SK-N-SH (cell line): ENCODE results near the gene DHPS. TPM values are rescaled to one million over a fixed set of nuclear protein-coding genes. Genes with fewer than 3 reads are reported as not detected.
"Not testable (repeated sequence)": the region's sequence is repeated elsewhere in the genome, so short reads cannot be mapped to it uniquely, and the experiment has no call there.

ENCODE experiments used
- CTCF ChIA-PET: fragments of 300-600, 350-600 bp; formaldehyde crosslinking; extraction: SDS; loops from one replicate; lab custom pipeline; 2021; lab: Yijun Ruan, JAX
- POLR2A ChIA-PET: fragments of 350-600 bp; sonication (Branson Sonifier 250); formaldehyde crosslinking; extraction: SDS; loops from one replicate; lab custom pipeline; 2020; ENCODE audit warnings: antibody characterized with exemption, inconsistent platforms; lab: Yijun Ruan, JAX
- DNase-seq: peaks from one replicate; pipeline ENCODE4 v3.0.0; 2012
- H2AFZ ChIP-seq: fragments of 200-600 bp; sonication (generic); 2 replicates; pipeline ENCODE4 v1.8.1; 2016; ENCODE audit warnings: antibody characterized with exemption, mild to moderate bottlenecking, low read depth
- H3F3A ChIP-seq: fragments of 200-600 bp; sonication (generic); replicated peaks from 2 replicates; pipeline ENCODE3; 2016; ENCODE audit warnings: antibody characterized with exemption, mild to moderate bottlenecking; ENCODE audit not compliant: insufficient read depth
- H3K27ac ChIP-seq, 2 experiments: fragments of 200-500 bp in 1 of 2; fragments of 200-600 bp in 1 of 2; sonication (Bioruptor generic) in 1 of 2; sonication (generic), shearing (Covaris generic) in 1 of 2; 2 replicates each; pipeline versions ENCODE4 v1.5.1 to v1.6.1; 2014 to 2016; ENCODE audit warnings: low read depth in 2 of 2, inconsistent platforms in 1 of 2, low read length in 1 of 2, mild to moderate bottlenecking in 1 of 2, mixed read lengths in 1 of 2
- H3K27me3 ChIP-seq: fragments of 200-600 bp; sonication (generic), shearing (Covaris generic); 2 replicates; pipeline ENCODE4 v1.6.1; 2016; ENCODE audit warnings: mixed run types; ENCODE audit not compliant: insufficient read depth
- H3K36me3 ChIP-seq, 2 experiments: fragments of 200-500 bp in 1 of 2; fragments of 200-600 bp in 1 of 2; sonication (Bioruptor generic) in 1 of 2; sonication (generic) in 1 of 2; replicated peaks in 1 of 2; 2 replicates each; pipeline versions ENCODE3 to v1.5.1; 2014 to 2016; ENCODE audit warnings: low read length in 1 of 2, mild to moderate bottlenecking in 1 of 2; ENCODE audit not compliant: insufficient read depth in 2 of 2, control insufficient read depth in 1 of 2
- H3K4me1 ChIP-seq, 2 experiments: fragments of 200-500 bp in 1 of 2; fragments of 200-600 bp in 1 of 2; sonication (Bioruptor generic) in 1 of 2; sonication (generic), shearing (Covaris generic) in 1 of 2; 2 replicates each; pipeline versions ENCODE4 v1.5.1 to v1.6.1; 2014 to 2016; ENCODE audit warnings: low read depth in 1 of 2, low read length in 1 of 2, mixed run types in 1 of 2; ENCODE audit not compliant: insufficient read depth in 2 of 2, control insufficient read depth in 1 of 2
- H3K4me2 ChIP-seq: fragments of 200-600 bp; sonication (generic), shearing (Covaris generic); 2 replicates; pipeline ENCODE4 v1.6.1; 2017; ENCODE audit warnings: mixed run types
- H3K4me3 ChIP-seq, 2 experiments: fragments of 200-500 bp in 1 of 2; fragments of 200-600 bp in 1 of 2; sonication (Bioruptor generic) in 1 of 2; sonication (generic), shearing (Covaris generic) in 1 of 2; 2 replicates each; pipeline versions ENCODE4 v1.5.1 to v1.8.1; 2014 to 2016; ENCODE audit warnings: low read depth in 2 of 2, inconsistent platforms in 1 of 2, low read length in 1 of 2, mild to moderate bottlenecking in 1 of 2, mixed read lengths in 1 of 2, moderate library complexity in 1 of 2
- H3K79me2 ChIP-seq: fragments of 200-600 bp; sonication (generic); 2 replicates; pipeline ENCODE4 v1.8.1; 2017; ENCODE audit warnings: mild to moderate bottlenecking; ENCODE audit not compliant: insufficient read depth
- H3K9ac ChIP-seq: fragments of 200-600 bp; sonication (generic); 2 replicates; pipeline ENCODE4 v1.6.1; 2017; ENCODE audit warnings: mixed run types
- H3K9me2 ChIP-seq: fragments of 200-600 bp; sonication (generic); 2 replicates; pipeline ENCODE4 v1.6.1; 2017; ENCODE audit warnings: mixed run types
- H3K9me3 ChIP-seq: fragments of 200-600 bp; sonication (generic); 2 replicates; pipeline ENCODE4 v1.6.1; 2017; ENCODE audit warnings: mixed run types, mild to moderate bottlenecking, moderate library complexity
- H4K20me1 ChIP-seq: fragments of 200-600 bp; sonication (generic); 2 replicates; pipeline ENCODE4 v1.6.1; 2017; ENCODE audit warnings: mild to moderate bottlenecking, mixed run types; ENCODE audit not compliant: insufficient read depth
- ELF1 ChIP-seq: IDR thresholded peaks from 2 replicates; pipeline ENCODE4 v1.4.0; 2012
- EZH2phosphoT487 ChIP-seq: fragments of 200-600 bp; sonication (generic); IDR thresholded peaks from 2 replicates; pipeline ENCODE4 v1.6.1; 2017; ENCODE audit warnings: low read depth, mixed run types, mild to moderate bottlenecking, antibody characterized with exemption, moderate library complexity, borderline replicate concordance
- FOXJ3 ChIP-seq: sonication (generic); formaldehyde crosslinking; IDR thresholded peaks from 2 replicates; pipeline ENCODE4 v1.5.1; 2020; ENCODE audit warnings: mild to moderate bottlenecking, missing genetic modification reagents
- FOXM1 ChIP-seq: IDR thresholded peaks from 2 replicates; pipeline ENCODE4 v1.4.0; 2012; ENCODE audit warnings: low read depth, mild to moderate bottlenecking
- JUND ChIP-seq: IDR thresholded peaks from 2 replicates; pipeline ENCODE4 v1.4.0; 2012
- MEF2A ChIP-seq: IDR thresholded peaks from 2 replicates; pipeline ENCODE4 v1.4.0; 2012; ENCODE audit warnings: low read depth, borderline replicate concordance
- NFIC ChIP-seq: IDR thresholded peaks from 2 replicates; pipeline ENCODE4 v1.4.0; 2012; ENCODE audit warnings: borderline replicate concordance
- SIN3A ChIP-seq: IDR thresholded peaks from 2 replicates; pipeline ENCODE4 v1.6.1; 2012; ENCODE audit warnings: low read depth, mild to moderate bottlenecking, low read length, moderate library complexity, borderline replicate concordance
- SMC3 ChIP-seq: IDR thresholded peaks from 2 replicates; pipeline ENCODE4 v1.6.1; 2012; ENCODE audit warnings: low read depth, low read length, improper control_type of control experiment
- TAF1 ChIP-seq: IDR thresholded peaks from 2 replicates; pipeline ENCODE4 v1.6.1; 2012; ENCODE audit warnings: low read depth, mild to moderate bottlenecking, low read length, moderate library complexity, borderline replicate concordance
- WGBS: methylation state at CpG from one replicate; pipeline ENCODE4 v1.1.6; 2017; ENCODE audit warnings: low lambda C conversion rate; 5-methylcytosine and 5-hydroxymethylcytosine counted together
- polyA plus RNA-seq, 3 experiments: library from polyadenylated mRNA; depleted of rRNA; stranded (reverse); fragments of >200 nt; gene quantifications; 2 replicates each; pipeline ENCODE4 v1.2.3, GENCODE V29; 2012
- TF ChIP-seq, protein P1 (sequence below): fragments of 150-350 bp; IDR thresholded peaks from 2 replicates; pipeline ENCODE4 v1.6.1; 2016; ENCODE audit warnings: mild to moderate bottlenecking, low read depth, low read length
- TF ChIP-seq, protein P2 (sequence below): IDR thresholded peaks from 2 replicates; pipeline ENCODE4 v1.4.0; 2012; ENCODE audit warnings: low read depth, borderline replicate concordance
- TF ChIP-seq, protein P3 (sequence below): IDR thresholded peaks from 2 replicates; pipeline ENCODE4 v1.4.0; 2012; ENCODE audit warnings: low read depth

DHPS gene
- polyA plus RNA-seq, 1 of the 3 experiments (the other 2 are of a cell fraction): 179 TPM

DNA sequence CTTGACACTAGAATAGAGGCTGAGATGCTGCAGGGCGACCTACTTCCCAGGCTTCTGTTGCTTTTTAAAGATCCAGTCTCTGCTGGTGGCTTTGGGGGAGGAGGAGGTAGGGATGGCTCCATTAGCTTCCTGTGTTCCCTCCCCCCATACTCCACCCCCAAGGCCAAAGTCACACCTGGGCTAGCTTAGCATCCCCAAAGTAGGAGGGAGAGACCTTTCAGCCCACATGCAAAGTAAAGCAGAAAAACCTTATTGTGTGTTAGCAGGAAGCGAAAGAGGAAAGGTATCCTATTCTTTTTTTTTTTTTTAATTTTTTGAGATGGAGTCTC lies 45.3 kb upstream of the DHPS start:
- CTCF ChIA-PET: interaction anchor here (1.6 kb wide), 1 partner anchor 31 kb away, joined by 4 read pairs; no protein-coding TSS in a partner anchor

DNA sequence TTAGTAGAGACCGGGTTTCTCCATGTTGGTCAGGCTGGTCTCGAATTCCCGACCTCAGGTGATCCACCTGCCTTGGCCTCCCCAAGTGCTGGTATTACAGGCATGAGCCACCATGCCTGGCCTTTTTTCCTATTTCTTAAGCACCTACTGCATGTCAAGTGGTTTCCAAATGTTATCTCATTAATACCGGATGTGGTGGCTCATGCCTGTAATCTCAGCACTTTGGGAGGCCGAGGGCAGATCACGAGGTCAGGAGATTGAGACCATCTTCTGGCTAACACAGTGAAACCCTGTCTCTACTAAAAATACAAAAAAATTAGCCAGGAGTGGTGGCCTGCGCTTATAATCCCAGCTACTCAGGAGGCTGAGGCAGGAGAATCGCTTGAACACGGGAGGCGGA lies 43.9 kb upstream of the DHPS start:
- peaks cover 48% of the 10 kb centered on the region for H3K79me2 ChIP-seq

More for the DNA sequence above, 45.3 kb upstream of the DHPS start:
- no peaks in the 10 kb centered on the region for H3K27me3 ChIP-seq
- peaks cover 0 to 3% of the 10 kb centered on the region in 2 experiments; a peak in 2 of 4 replicates for H3K4me1 ChIP-seq
- H3K9me3 ChIP-seq: no peaks in the 10 kb centered on the region
- H3K36me3 ChIP-seq: peaks cover 22 to 26% of the 10 kb centered on the region in 2 experiments
- H3K9me2 ChIP-seq: no peaks in the 10 kb centered on the region
- TF ChIP-seq NFIC (no peak), FOXJ3 (CRISPR knock-in tag) (no peak), EZH2phosphoT487 (no peak), SMC3 (no peak), FOXM1 (no peak), MEF2A (no peak), ELF1 (no peak), JUND (no peak), TAF1 (no peak), SIN3A (no peak)
- TF ChIP-seq, protein P1, sequence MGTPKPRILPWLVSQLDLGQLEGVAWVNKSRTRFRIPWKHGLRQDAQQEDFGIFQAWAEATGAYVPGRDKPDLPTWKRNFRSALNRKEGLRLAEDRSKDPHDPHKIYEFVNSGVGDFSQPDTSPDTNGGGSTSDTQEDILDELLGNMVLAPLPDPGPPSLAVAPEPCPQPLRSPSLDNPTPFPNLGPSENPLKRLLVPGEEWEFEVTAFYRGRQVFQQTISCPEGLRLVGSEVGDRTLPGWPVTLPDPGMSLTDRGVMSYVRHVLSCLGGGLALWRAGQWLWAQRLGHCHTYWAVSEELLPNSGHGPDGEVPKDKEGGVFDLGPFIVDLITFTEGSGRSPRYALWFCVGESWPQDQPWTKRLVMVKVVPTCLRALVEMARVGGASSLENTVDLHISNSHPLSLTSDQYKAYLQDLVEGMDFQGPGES: no peak
- TF ChIP-seq, protein P2, sequence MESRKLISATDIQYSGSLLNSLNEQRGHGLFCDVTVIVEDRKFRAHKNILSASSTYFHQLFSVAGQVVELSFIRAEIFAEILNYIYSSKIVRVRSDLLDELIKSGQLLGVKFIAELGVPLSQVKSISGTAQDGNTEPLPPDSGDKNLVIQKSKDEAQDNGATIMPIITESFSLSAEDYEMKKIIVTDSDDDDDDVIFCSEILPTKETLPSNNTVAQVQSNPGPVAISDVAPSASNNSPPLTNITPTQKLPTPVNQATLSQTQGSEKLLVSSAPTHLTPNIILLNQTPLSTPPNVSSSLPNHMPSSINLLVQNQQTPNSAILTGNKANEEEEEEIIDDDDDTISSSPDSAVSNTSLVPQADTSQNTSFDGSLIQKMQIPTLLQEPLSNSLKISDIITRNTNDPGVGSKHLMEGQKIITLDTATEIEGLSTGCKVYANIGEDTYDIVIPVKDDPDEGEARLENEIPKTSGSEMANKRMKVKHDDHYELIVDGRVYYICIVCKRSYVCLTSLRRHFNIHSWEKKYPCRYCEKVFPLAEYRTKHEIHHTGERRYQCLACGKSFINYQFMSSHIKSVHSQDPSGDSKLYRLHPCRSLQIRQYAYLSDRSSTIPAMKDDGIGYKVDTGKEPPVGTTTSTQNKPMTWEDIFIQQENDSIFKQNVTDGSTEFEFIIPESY: no peak
- TF ChIP-seq, protein P3, sequence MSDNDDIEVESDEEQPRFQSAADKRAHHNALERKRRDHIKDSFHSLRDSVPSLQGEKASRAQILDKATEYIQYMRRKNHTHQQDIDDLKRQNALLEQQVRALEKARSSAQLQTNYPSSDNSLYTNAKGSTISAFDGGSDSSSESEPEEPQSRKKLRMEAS: no peak
- TF ChIP-seq, all 33 proteins: peak for 0
- Histone ChIP-seq H3K4me3 (no peak overlapping the region), H3K27ac (no peak overlapping the region), H3K79me2 (peaks cover 48% of the 10 kb centered on the region), H2AFZ (no peak overlapping the region), H3K4me2 (no peak overlapping the region), H4K20me1 (peaks cover 19% of the 10 kb centered on the region), H3F3A (peaks cover 28% of the 10 kb centered on the region), H3K9ac (no peak overlapping the region)
- DNase-seq: no peak
- POLR2A ChIA-PET: interaction anchor here (0.6 kb wide), 1 partner anchor 42 kb away, joined by 3 read pairs; no protein-coding TSS in a partner anchor
- WGBS: 94% methylated on average over 2 of the region's 2 CpGs

More for the DNA sequence above, 43.9 kb upstream of the DHPS start:
- H3K36me3 ChIP-seq: peaks cover 13 to 15% of the 10 kb centered on the region in 2 experiments
- not testable (repeated sequence) for H3K27ac ChIP-seq, H3K9me2 ChIP-seq, H3K27me3 ChIP-seq, H4K20me1 ChIP-seq, DNase-seq, H3K4me2 ChIP-seq, H2AFZ ChIP-seq, H3K4me1 ChIP-seq, H3K9ac ChIP-seq, H3K4me3 ChIP-seq, H3K9me3 ChIP-seq
- ChIA-PET POLR2A (interaction anchor here (0.6 to 0.9 kb wide), 2 partner anchors 12 to 22 kb away, joined by 3 read pairs; partner anchors contain the start of gene GET3), CTCF (interaction anchor here (1.6 kb wide), 1 partner anchor 32 kb away, joined by 4 read pairs; no protein-coding TSS in a partner anchor)
- 99% methylated on average over 10 of the region's 10 CpGs for WGBS
- H3F3A ChIP-seq: peaks cover 28% of the 10 kb centered on the region
